Measurements from ENCODE around the gene KIF23.

The KIF23 gene

GRCh38 chr15:69484837-69485236 lies 70.7 kb downstream of the KIF23 start:
- H3K79me2 ChIP-seq (ENCODE audit: insufficient read depth, low read length) = no peaks in the 10 kb centered on the region
- H3K9ac ChIP-seq (ENCODE audit: low read depth, low read length) = no peak overlapping the region
- DNase-seq (no peak), ATAC-seq (ENCODE audit: insufficient read depth, low read depth) (no peak)
- H3K27ac ChIP-seq (ENCODE audit: low read length) = no peak overlapping the region
- H3K4me2 ChIP-seq (ENCODE audit: insufficient read depth, low read length) = no peak overlapping the region
- no peaks in the 10 kb centered on the region for H3K4me1 ChIP-seq (ENCODE audit: insufficient read depth, low read length)
- no peaks in the 10 kb centered on the region for H4K20me1 ChIP-seq (ENCODE audit: insufficient read depth, low read length)
- H2AFZ ChIP-seq (ENCODE audit: low read depth, low read length) = no peak overlapping the region
- no peaks in the 10 kb centered on the region for H3K36me3 ChIP-seq (ENCODE audit: insufficient read depth, low read length)
- peaks cover 3% of the 10 kb centered on the region for H3K27me3 ChIP-seq (ENCODE audit: insufficient read depth, low read length, poor library complexity)
- TF ChIP-seq CTCF (IDR thresholded peaks at IDR 0.05; ENCODE audit: borderline replicate concordance, extremely low read depth, low read length, poor library complexity, severe bottlenecking) (no peak), EZH2 (IDR thresholded peaks at IDR 0.05; ENCODE audit: borderline replicate concordance, low read depth, low read length, severe bottlenecking) (no peak)
- no peak overlapping the region for H3K4me3 ChIP-seq (ENCODE audit: low read depth in 1 of 2, low read length in 2 of 2)
- H3K9me3 ChIP-seq (ENCODE audit: insufficient read depth, low read length, severe bottlenecking) = no peaks in the 10 kb centered on the region

GRCh38 chr15:69486481-69487110 lies 72.4 kb downstream of the KIF23 start:
- ATAC-seq (ENCODE audit: insufficient read depth, low read depth) = no peak
- TF ChIP-seq EZH2 (IDR thresholded peaks at IDR 0.05; ENCODE audit: borderline replicate concordance, low read depth, low read length, severe bottlenecking) (no peak), CTCF (IDR thresholded peaks at IDR 0.05; ENCODE audit: borderline replicate concordance, extremely low read depth, low read length, poor library complexity, severe bottlenecking) (no peak)
- no peaks in the 10 kb centered on the region for H3K9me3 ChIP-seq (ENCODE audit: insufficient read depth, low read length, severe bottlenecking)
- H3K79me2 ChIP-seq (ENCODE audit: insufficient read depth, low read length) = no peaks in the 10 kb centered on the region
- no peak overlapping the region for H3K4me3 ChIP-seq (ENCODE audit: low read depth in 1 of 2, low read length in 2 of 2)
- no peaks in the 10 kb centered on the region for H3K36me3 ChIP-seq (ENCODE audit: insufficient read depth, low read length)
- H3K27ac ChIP-seq (ENCODE audit: low read length) = no peak overlapping the region
- H4K20me1 ChIP-seq (ENCODE audit: insufficient read depth, low read length) = no peaks in the 10 kb centered on the region
- no peak for DNase-seq
- H3K4me1 ChIP-seq (ENCODE audit: insufficient read depth, low read length) = no peaks in the 10 kb centered on the region
- no peak overlapping the region for H2AFZ ChIP-seq (ENCODE audit: low read depth, low read length)
- no peak overlapping the region for H3K4me2 ChIP-seq (ENCODE audit: insufficient read depth, low read length)
- H3K9ac ChIP-seq (ENCODE audit: low read depth, low read length) = no peak overlapping the region
- peaks cover 3% of the 10 kb centered on the region for H3K27me3 ChIP-seq (ENCODE audit: insufficient read depth, low read length, poor library complexity)

GRCh38 chr15:69489073-69489571 lies 75.0 kb downstream of the KIF23 start:
- Histone ChIP-seq H3K27ac (ENCODE audit: low read length) (no peak overlapping the region), H3K79me2 (ENCODE audit: insufficient read depth, low read length) (no peaks in the 10 kb centered on the region), H3K27me3 (ENCODE audit: insufficient read depth, low read length, poor library complexity) (peaks cover 3% of the 10 kb centered on the region), H4K20me1 (ENCODE audit: insufficient read depth, low read length) (no peaks in the 10 kb centered on the region), H3K36me3 (ENCODE audit: insufficient read depth, low read length) (no peaks in the 10 kb centered on the region), H2AFZ (ENCODE audit: low read depth, low read length) (no peak overlapping the region), H3K4me2 (ENCODE audit: insufficient read depth, low read length) (no peak overlapping the region), H3K9ac (ENCODE audit: low read depth, low read length) (no peak overlapping the region), H3K4me3 (ENCODE audit: low read depth in 1 of 2, low read length in 2 of 2) (no peak overlapping the region), H3K9me3 (ENCODE audit: insufficient read depth, low read length, severe bottlenecking) (no peaks in the 10 kb centered on the region), H3K4me1 (ENCODE audit: insufficient read depth, low read length) (no peaks in the 10 kb centered on the region)
- ATAC-seq (ENCODE audit: insufficient read depth, low read depth) (no peak), DNase-seq (no peak)
- no peak for TF ChIP-seq CTCF (IDR thresholded peaks at IDR 0.05; ENCODE audit: borderline replicate concordance, extremely low read depth, low read length, poor library complexity, severe bottlenecking)
- TF ChIP-seq EZH2 (IDR thresholded peaks at IDR 0.05; ENCODE audit: borderline replicate concordance, low read depth, low read length, severe bottlenecking) = no peak
